H1 (cell line): ENCODE measurements around the gene GNA12. TPM values are rescaled to one million over a fixed set of nuclear protein-coding genes. Genes with fewer than 3 reads are reported as not detected.

Experiments
- CTCF ChIA-PET: fragments of 300-600 bp; sonication (Branson Sonifier 250); formaldehyde crosslinking; loops from one replicate; lab custom pipeline; 2021; ENCODE audit not compliant: partially characterized antibody; lab: Charles Lee
- POLR2A ChIA-PET: fragments of 300-600 bp; sonication (Branson Sonifier 250); formaldehyde crosslinking; loops from one replicate; lab custom pipeline; 2021; ENCODE audit warnings: inconsistent platforms; ENCODE audit not compliant: partially characterized antibody; lab: Charles Lee
- DNase-seq, 2 experiments: peaks; one replicate each; pipeline versions ENCODE4 v3.0.0 to v3.0.0-alpha.2; 2010 to 2022; ENCODE audit warnings: low spot score in 2 of 2, low read depth in 1 of 2, mixed read lengths in 1 of 2
- FAIRE-seq: peaks from 2 replicates; lab custom pipeline; 2011; peaks lifted over from hg19 to GRCh38; lab: Jason Lieb, UNC
- H2AFZ ChIP-seq: 2 replicates; pipeline ENCODE4 v1.8.1; 2012; ENCODE audit warnings: low read length, inconsistent platforms
- H2AK5ac ChIP-seq: 2 replicates; pipeline ENCODE4 v1.6.1; 2013; ENCODE audit warnings: low read depth, low read length
- H2BK120ac ChIP-seq: replicated peaks from 2 replicates; pipeline ENCODE3; 2013; ENCODE audit warnings: low read depth, low read length, inconsistent platforms
- H2BK12ac ChIP-seq: 2 replicates; pipeline ENCODE4 v1.6.1; 2013; ENCODE audit warnings: low read depth, low read length
- H2BK15ac ChIP-seq: 2 replicates; pipeline ENCODE4 v1.6.1; 2013; ENCODE audit warnings: low read length
- H2BK20ac ChIP-seq: 2 replicates; pipeline ENCODE4 v1.6.1; 2013; ENCODE audit warnings: low read length
- H2BK5ac ChIP-seq: 2 replicates; pipeline ENCODE4 v1.6.1; 2013; ENCODE audit warnings: low read depth, low read length
- H3K14ac ChIP-seq: 2 replicates; pipeline ENCODE4 v1.6.1; 2013; ENCODE audit warnings: inconsistent platforms; ENCODE audit not compliant: insufficient read length
- H3K18ac ChIP-seq: 2 replicates; pipeline ENCODE4 v1.6.1; 2013; ENCODE audit warnings: low read length; ENCODE audit errors: extremely low read depth
- H3K23ac ChIP-seq: 2 replicates; pipeline ENCODE4 v1.6.1; 2013; ENCODE audit warnings: inconsistent platforms; ENCODE audit not compliant: insufficient read length
- H3K23me2 ChIP-seq: 2 replicates; pipeline ENCODE4 v1.6.1; 2013; ENCODE audit warnings: low read depth, low read length
- H3K27ac ChIP-seq: 2 replicates; pipeline ENCODE4 v1.6.1; 2011; ENCODE audit warnings: low read depth, low read length, inconsistent platforms
- H3K27me3 ChIP-seq, 4 experiments: replicated peaks in 1 of 4; 1 replicate in 1 of 4; 2 replicates in 3 of 4; pipeline versions ENCODE4 v1.6.1 to v1.8.1; 2011 to 2013; ENCODE audit warnings: low read length in 3 of 4, mild to moderate bottlenecking in 3 of 4, inconsistent platforms in 2 of 4, mixed read lengths in 2 of 4, moderate library complexity in 1 of 4; ENCODE audit not compliant: control insufficient read depth in 3 of 4, insufficient read depth in 3 of 4; ENCODE audit errors: extremely low read depth in 1 of 4
- H3K36me3 ChIP-seq, 4 experiments: 2 replicates each; pipeline versions ENCODE4 v1.6.1 to v1.8.1; 2011 to 2013; ENCODE audit warnings: mild to moderate bottlenecking in 4 of 4, low read length in 3 of 4, moderate library complexity in 2 of 4, control low read depth in 1 of 4, inconsistent platforms in 1 of 4; ENCODE audit not compliant: insufficient read depth in 4 of 4, control insufficient read depth in 2 of 4
- H3K4ac ChIP-seq: replicated peaks from 2 replicates; pipeline ENCODE3; 2013; ENCODE audit warnings: low read length, low read depth, mixed read lengths, inconsistent platforms; ENCODE audit not compliant: insufficient read length
- H3K4me1 ChIP-seq, 4 experiments: replicated peaks in 1 of 4; 1 replicate in 1 of 4; 2 replicates in 3 of 4; pipeline versions ENCODE4 v1.6.1 to v1.8.1; 2011 to 2013; ENCODE audit warnings: low read length in 3 of 4, inconsistent platforms in 2 of 4, mixed read lengths in 1 of 4; ENCODE audit not compliant: insufficient read depth in 4 of 4, control insufficient read depth in 3 of 4
- H3K4me2 ChIP-seq, 2 experiments: 2 replicates each; pipeline versions ENCODE4 v1.6.1 to v1.8.1; 2011 to 2013; ENCODE audit warnings: low read depth in 2 of 2, low read length in 2 of 2, control low read depth in 1 of 2, inconsistent platforms in 1 of 2, mild to moderate bottlenecking in 1 of 2; ENCODE audit not compliant: insufficient read depth in 1 of 2
- H3K4me3 ChIP-seq, 4 experiments: fragments of 200-600, 300-600 bp in 1 of 4; sonication (generic), shearing (Covaris generic), sonication (Bioruptor Twin) in 1 of 4; 2 replicates each; pipeline versions ENCODE4 v1.5.1 to v1.8.1; 2011 to 2016; ENCODE audit warnings: low read length in 4 of 4, low read depth in 3 of 4, control low read depth in 2 of 4, inconsistent platforms in 2 of 4, mild to moderate bottlenecking in 2 of 4, mixed read lengths in 1 of 4, moderate library complexity in 1 of 4; ENCODE audit not compliant: insufficient read depth in 2 of 4; ENCODE audit errors: extremely low read depth in 1 of 4
- H3K56ac ChIP-seq: replicated peaks from 2 replicates; pipeline ENCODE3; 2013; ENCODE audit warnings: low read depth, mild to moderate bottlenecking, mixed read lengths, low read length, inconsistent platforms; ENCODE audit not compliant: insufficient read length
- H3K79me1 ChIP-seq: 2 replicates; pipeline ENCODE4 v1.6.1; 2013; ENCODE audit warnings: low read depth, low read length, control low read depth
- H3K79me2 ChIP-seq, 2 experiments: 2 replicates each; pipeline versions ENCODE4 v1.6.1 to v1.8.1; 2012 to 2013; ENCODE audit warnings: low read length in 2 of 2, mild to moderate bottlenecking in 2 of 2, inconsistent platforms in 1 of 2; ENCODE audit not compliant: insufficient read depth in 2 of 2, control insufficient read depth in 1 of 2
- H3K9ac ChIP-seq, 4 experiments: replicated peaks in 1 of 4; 1 replicate in 1 of 4; 2 replicates in 3 of 4; pipeline versions ENCODE4 v1.6.1 to v1.8.1; 2011 to 2013; ENCODE audit warnings: low read depth in 3 of 4, low read length in 3 of 4, control low read depth in 2 of 4, mild to moderate bottlenecking in 2 of 4, moderate library complexity in 2 of 4, inconsistent platforms in 1 of 4; ENCODE audit errors: extremely low read depth in 1 of 4
- H3K9me3 ChIP-seq, 2 experiments: 2 replicates each; pipeline versions ENCODE4 v1.6.1 to v1.8.1; 2012 to 2013; ENCODE audit warnings: mild to moderate bottlenecking in 2 of 2, moderate library complexity in 2 of 2, control low read depth in 1 of 2, inconsistent platforms in 1 of 2, low read depth in 1 of 2, low read length in 1 of 2, mixed read lengths in 1 of 2; ENCODE audit not compliant: insufficient read depth in 2 of 2
- H4K20me1 ChIP-seq, 2 experiments: replicated peaks in 1 of 2; 2 replicates each; pipeline versions ENCODE3 to v1.8.1; 2011 to 2013; ENCODE audit warnings: inconsistent platforms in 2 of 2, low read length in 2 of 2, mild to moderate bottlenecking in 1 of 2; ENCODE audit not compliant: insufficient read depth in 2 of 2, control insufficient read depth in 1 of 2
- H4K5ac ChIP-seq: 2 replicates; pipeline ENCODE4 v1.6.1; 2013; ENCODE audit warnings: low read length, low read depth, mixed read lengths, inconsistent platforms; ENCODE audit not compliant: insufficient read length
- H4K8ac ChIP-seq: 2 replicates; pipeline ENCODE4 v1.8.0; 2013; ENCODE audit warnings: mild to moderate bottlenecking, moderate library complexity, low read length, inconsistent platforms; ENCODE audit not compliant: insufficient read depth; ENCODE audit errors: extremely low read depth
- H4K91ac ChIP-seq: replicated peaks from 2 replicates; pipeline ENCODE3; 2013; ENCODE audit warnings: low read length, mixed read lengths, inconsistent platforms; ENCODE audit not compliant: insufficient read length
- EZH2 ChIP-seq: fragments of 200-600 bp; sonication (generic); IDR thresholded peaks from 2 replicates; pipeline ENCODE4 v1.7.1; 2012; ENCODE audit warnings: low read depth, mild to moderate bottlenecking, moderate library complexity, low read length, inconsistent platforms; ENCODE audit not compliant: severe bottlenecking
- GTF2F1 ChIP-seq: IDR thresholded peaks from 2 replicates; pipeline ENCODE4 v1.6.1; 2012; ENCODE audit warnings: low read depth, low read length, improper control_type of control experiment, borderline replicate concordance
- MAFK ChIP-seq: IDR thresholded peaks from 2 replicates; pipeline ENCODE4 v1.6.1; 2012; ENCODE audit warnings: low read depth, mild to moderate bottlenecking, improper control_type of control experiment, low read length
- PHF8 ChIP-seq: fragments of 200-600 bp; sonication (generic); conservative IDR thresholded peaks from 2 replicates; pipeline ENCODE4 v1.7.1; 2012; ENCODE audit warnings: low read depth, mild to moderate bottlenecking, inconsistent platforms, low read length, moderate library complexity
- POLR2AphosphoS5 ChIP-seq: IDR thresholded peaks from 2 replicates; pipeline ENCODE4 v1.6.1; 2011; ENCODE audit warnings: low read depth, low read length
- SIX5 ChIP-seq: IDR thresholded peaks from 2 replicates; pipeline ENCODE4 v1.6.1; 2011; ENCODE audit warnings: mild to moderate bottlenecking, low read depth, low read length
- SP4 ChIP-seq: IDR thresholded peaks from 2 replicates; pipeline ENCODE4 v1.6.1; 2012; ENCODE audit warnings: low read length, inconsistent platforms
- YY1 ChIP-seq: IDR thresholded peaks from 2 replicates; pipeline ENCODE4 v1.6.1; 2011; ENCODE audit warnings: low read depth, mild to moderate bottlenecking, low read length
- WGBS, 2 experiments: shearing (Covaris generic) in 1 of 2; methylation state at CpG; one replicate each; pipeline versions ENCODE4 v1.1.6 to v1.1.7; 2013 to 2015; ENCODE audit warnings: low lambda C conversion rate in 2 of 2, mixed read lengths in 2 of 2, inconsistent platforms in 1 of 2, low coverage in 1 of 2, missing lambda C conversion rate in 1 of 2; ENCODE audit not compliant: insufficient replicate concordance in 2 of 2, insufficient coverage in 1 of 2, insufficient read length in 1 of 2; ENCODE audit errors: extremely low coverage in 1 of 2, missing lambda C conversion rate in 1 of 2; 5-methylcytosine and 5-hydroxymethylcytosine counted together
- polyA plus RNA-seq, 7 experiments: library from polyadenylated mRNA; depleted of rRNA in 3 of 7; stranded (reverse) in 5 of 7; unstranded in 2 of 7; fragments of >200 nt in 5 of 7; fragments of 200-250 nt in 2 of 7; gene quantifications; 1 replicate in 5 of 7; 2 replicates in 1 of 7; 4 replicates in 1 of 7; pipeline versions ENCODE4 v1.2.1 to v1.2.3, GENCODE V29; 2011 to 2013; ENCODE audit warnings: missing spikeins in 2 of 7, mixed read lengths in 2 of 7
- total RNA-seq: library from RNA; stranded (reverse); fragmentation: NEBNext Ultra II Directional; extraction: Animal tissue kit (Norgen Biotek cat#: 25700); gene quantifications from 2 replicates; pipeline ENCODE4 v1.2.1, GENCODE V29; 2021
- TF ChIP-seq, protein P1 (sequence below): IDR thresholded peaks from 2 replicates; pipeline ENCODE4 v1.6.1; 2012; ENCODE audit warnings: low read length, inconsistent platforms
- TF ChIP-seq, protein P2 (sequence below): IDR thresholded peaks from 2 replicates; pipeline ENCODE4 v1.6.1; 2012; ENCODE audit warnings: inconsistent platforms

The GNA12 gene
- total and polyA plus RNA-seq, 2 of the 8 experiments (the other 6 are each of a cell fraction or from before 2014, with no cell fraction given), result 96.5 to 109 TPM

DNA sequence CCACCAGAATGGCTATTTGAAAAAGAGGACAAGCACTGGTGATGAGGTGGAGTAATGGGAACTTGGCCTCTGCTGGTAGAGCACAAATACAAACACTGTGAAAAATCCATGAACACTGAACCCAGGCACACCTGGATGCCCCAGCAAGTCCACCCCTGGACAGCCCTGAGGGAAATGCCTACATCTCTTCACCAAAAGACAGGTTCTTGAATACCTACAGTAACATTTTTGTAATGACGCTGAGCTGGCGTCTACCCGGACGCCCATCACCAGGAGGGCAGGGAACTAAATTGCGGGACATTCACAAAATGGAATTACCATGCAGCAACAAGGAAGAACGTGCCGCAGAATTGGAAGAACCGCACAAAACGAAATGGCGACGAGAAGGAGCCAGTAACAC, 70.5 kb downstream of the GNA12 start:
- Histone ChIP-seq H3K79me2 (peaks cover 0 to 63% of the 10 kb centered on the region in 2 experiments; a peak in 2 of 4 replicates), H2AFZ (no peak overlapping the region), H4K20me1 (peaks cover 0 to 8% of the 10 kb centered on the region in 2 experiments), H3K9me3 (no peaks in the 10 kb centered on the region), H4K91ac (no peak overlapping the region), H3K56ac (no peak overlapping the region), H3K4me1 (peaks cover 0 to 4% (median 2%) of the 10 kb centered on the region in 4 experiments; a peak in 3 of 7 replicates), H2BK12ac (no peak overlapping the region), H3K27me3 (no peaks in the 10 kb centered on the region), H3K4me3 (no peak overlapping the region), H4K5ac (no peak overlapping the region), H3K18ac (no peak overlapping the region), H4K8ac (no peak overlapping the region), H3K23ac (no peak overlapping the region), H3K4ac (no peak overlapping the region), H2BK5ac (no peak overlapping the region), H3K36me3 (peaks cover 0 to 7% (median 5%) of the 10 kb centered on the region in 4 experiments; a peak in 4 of 8 replicates), H3K14ac (no peak overlapping the region), H3K27ac (no peak overlapping the region), H2BK120ac (no peak overlapping the region), H3K79me1 (peaks cover 9% of the 10 kb centered on the region), H2BK15ac (no peak overlapping the region), H3K4me2 (no peak overlapping the region), H3K9ac (no peak overlapping the region), H2BK20ac (no peak overlapping the region), H2AK5ac (no peak overlapping the region), H3K23me2 (no peaks in the 10 kb centered on the region)
- POLR2A ChIA-PET, result no interaction called here
- DNase-seq (no peak), FAIRE-seq (no peak)
- CTCF ChIA-PET, result interaction anchor here (0.9 to 1.1 kb wide), 2 partner anchors 12 to 13 kb away, joined by 3 to 4 read pairs; no protein-coding TSS in a partner anchor
- WGBS, 2 experiments, result 98% methylated on average over 11 of the region's 11 CpGs; no CpG with 5 or more reads in 1 of the 2 experiments
- TF ChIP-seq YY1 (no peak), POLR2AphosphoS5 (no peak), GTF2F1 (no peak), EZH2 (no peak), PHF8 (no peak), MAFK (no peak), SP4 (no peak), SIX5 (no peak)
- TF ChIP-seq, protein P1, sequence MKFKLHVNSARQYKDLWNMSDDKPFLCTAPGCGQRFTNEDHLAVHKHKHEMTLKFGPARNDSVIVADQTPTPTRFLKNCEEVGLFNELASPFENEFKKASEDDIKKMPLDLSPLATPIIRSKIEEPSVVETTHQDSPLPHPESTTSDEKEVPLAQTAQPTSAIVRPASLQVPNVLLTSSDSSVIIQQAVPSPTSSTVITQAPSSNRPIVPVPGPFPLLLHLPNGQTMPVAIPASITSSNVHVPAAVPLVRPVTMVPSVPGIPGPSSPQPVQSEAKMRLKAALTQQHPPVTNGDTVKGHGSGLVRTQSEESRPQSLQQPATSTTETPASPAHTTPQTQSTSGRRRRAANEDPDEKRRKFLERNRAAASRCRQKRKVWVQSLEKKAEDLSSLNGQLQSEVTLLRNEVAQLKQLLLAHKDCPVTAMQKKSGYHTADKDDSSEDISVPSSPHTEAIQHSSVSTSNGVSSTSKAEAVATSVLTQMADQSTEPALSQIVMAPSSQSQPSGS, result no peak
- TF ChIP-seq, protein P2, sequence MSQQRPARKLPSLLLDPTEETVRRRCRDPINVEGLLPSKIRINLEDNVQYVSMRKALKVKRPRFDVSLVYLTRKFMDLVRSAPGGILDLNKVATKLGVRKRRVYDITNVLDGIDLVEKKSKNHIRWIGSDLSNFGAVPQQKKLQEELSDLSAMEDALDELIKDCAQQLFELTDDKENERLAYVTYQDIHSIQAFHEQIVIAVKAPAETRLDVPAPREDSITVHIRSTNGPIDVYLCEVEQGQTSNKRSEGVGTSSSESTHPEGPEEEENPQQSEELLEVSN, result no peak
